Dermis blood vessel endothelial cell (primary cell): ENCODE measurements around the gene CDC37L1. TPM values are rescaled to one million over a fixed set of nuclear protein-coding genes. Genes with fewer than 3 reads are reported as not detected.
"Not testable (repeated sequence)": the region's sequence is repeated elsewhere in the genome, so short reads cannot be mapped to it uniquely, and the experiment has no call there.

Source experiments
- DNase-seq: peaks from one replicate; pipeline ENCODE4 v3.0.0; 2010
- total RNA-seq: library from RNA; depleted of rRNA; stranded (reverse); fragments of >200 nt; gene quantifications from 2 replicates; pipeline ENCODE4 v1.2.3, GENCODE V29; 2014

The CDC37L1 gene
- total RNA-seq, 1 donor from 2014 or later: 15.1 TPM

- DNase-seq: no peak
These were observed 36.8 kb downstream of the CDC37L1 start for GRCh38 chr9:4716163-4716562.

- no peak for DNase-seq
These were observed 38.4 kb downstream of the CDC37L1 start for GRCh38 chr9:4717815-4718214.

DNA sequence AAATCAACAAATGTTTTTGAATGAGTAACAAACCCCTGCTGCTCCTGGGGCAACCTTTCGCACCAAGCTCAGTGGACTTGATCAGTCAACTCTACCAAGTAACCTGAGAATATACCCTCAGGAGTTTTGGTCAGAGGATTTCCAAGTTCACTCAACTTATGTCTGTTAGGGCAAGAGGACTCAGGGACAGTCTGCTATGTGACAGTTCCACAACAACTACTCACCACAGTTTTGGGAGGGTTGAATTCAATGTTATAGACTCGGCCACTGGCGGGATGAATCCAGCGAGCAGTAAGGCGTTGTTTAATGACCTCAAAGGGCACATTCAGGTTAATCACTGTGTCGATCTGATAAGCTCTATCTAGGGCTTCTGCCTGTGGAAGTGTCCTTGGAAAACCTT lies 39.5 kb downstream of the CDC37L1 start:
- no peak for DNase-seq

DNA sequence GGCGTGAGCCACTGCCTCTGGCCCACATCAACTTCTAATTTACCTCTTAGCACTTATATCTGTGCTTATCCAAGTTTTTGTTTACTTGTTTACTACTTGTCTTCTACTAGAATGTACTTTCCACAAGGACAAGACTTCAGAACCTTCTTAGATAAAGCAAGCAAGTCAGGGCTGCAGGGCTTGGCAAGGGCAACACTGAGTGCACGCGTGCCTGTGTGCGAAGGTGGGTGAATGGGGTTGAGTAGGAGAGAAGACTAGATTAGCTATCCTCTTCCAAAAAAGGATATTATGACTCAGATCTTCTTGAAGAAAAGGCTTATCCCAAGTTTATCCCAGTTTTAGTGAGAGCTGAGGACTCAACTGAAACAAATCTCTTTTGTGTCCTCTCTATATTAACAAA lies 42.4 kb downstream of the CDC37L1 start:
- DNase-seq: no peak

DNA sequence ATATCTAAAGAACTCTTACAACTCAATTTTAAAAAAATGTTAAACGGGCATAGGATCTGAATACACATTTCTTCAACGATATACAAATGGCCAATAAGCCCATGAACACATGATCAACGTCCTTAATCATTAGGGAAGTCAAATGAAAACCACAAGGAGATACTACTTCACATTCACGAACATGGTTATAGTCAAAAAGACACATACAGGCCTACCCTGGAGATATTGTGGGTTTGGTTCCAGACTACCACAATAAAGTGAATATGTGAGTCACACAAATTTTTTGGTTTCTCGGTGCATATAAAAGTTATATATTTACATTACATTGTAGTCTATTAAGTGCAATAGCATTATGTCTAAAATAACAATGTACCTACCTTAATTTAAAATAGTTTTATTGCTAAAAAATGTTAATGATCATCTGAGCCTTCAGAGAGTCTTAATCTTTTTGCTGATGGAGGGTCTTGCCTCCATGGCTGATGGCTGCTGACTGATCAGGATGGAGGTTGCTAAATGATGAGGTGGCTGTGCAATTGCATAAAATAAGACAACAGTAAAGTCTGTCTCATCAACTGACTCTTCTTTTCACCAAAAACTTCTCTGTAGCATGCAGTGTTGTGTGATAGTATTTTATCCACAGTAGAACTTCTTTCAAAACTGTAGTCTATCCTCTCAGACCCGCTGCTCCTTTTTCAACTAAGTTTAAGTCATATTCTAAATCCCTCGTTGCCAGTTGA lies 46.5 kb downstream of the CDC37L1 start:
- DNase-seq: no peak

- no peak for DNase-seq
These were observed 48.2 kb downstream of the CDC37L1 start for GRCh38 chr9:4727593-4727992.

- no peak for DNase-seq
These were observed 53.5 kb downstream of the CDC37L1 start for GRCh38 chr9:4732890-4733289.

DNA sequence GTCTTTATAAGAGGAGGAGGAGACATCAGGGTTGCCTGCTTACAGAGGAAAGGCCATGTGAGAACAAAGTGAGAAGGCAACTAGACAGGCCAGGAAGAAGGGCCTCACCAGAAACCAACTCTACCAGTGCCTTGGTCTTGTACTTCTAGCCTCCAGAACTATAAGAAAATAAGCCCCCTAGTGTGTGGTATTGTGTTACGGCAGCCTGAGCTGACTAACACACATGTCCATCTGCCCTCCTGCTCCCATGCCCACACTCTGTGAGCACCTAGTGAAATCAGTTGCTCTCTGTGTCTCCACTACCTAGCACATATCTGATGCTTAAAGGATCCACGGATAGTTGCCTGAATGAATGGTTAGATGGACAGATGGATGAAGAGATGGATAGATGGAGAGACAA lies 54.8 kb downstream of the CDC37L1 start:
- DNase-seq: no peak

GRCh38 chr9:4738866-4739586 lies 59.7 kb downstream of the CDC37L1 start:
- no peak for DNase-seq

DNA sequence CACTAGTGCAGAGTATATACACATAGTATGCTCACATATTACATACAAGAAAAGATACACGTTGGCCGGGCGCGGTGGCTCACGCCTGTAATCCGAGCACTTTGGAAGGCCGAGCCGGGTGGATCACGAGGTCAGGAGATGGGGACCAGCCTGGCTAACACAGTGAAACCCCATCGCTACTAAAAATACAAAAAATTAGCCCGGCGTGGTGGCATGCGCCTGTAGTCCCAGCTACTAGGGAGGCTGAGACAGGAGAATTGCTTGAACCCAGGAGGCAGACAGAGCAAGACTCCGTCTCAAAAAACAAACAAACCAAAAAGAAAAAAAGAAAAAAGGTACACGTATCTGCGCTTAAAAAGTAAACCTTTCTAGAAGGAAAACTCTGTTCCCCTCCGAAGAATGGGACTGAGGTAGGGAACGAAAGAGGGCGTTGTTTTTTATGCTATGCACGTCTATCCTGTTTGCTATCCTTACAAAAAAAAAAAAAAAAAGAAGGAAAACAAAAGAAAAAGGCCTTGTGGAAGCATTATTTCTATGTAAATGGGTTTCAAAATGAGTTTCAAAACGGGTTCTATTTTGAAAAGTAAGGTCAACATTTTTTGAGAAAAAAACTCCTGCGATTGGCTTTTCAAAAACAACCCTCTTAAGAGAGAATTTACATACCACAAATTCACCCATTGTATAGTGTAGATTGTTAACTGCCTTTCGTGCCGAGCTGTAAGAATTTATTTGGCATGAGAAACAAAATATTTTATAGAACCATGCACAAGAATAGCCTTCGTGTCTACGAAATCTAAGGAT lies 60.4 kb downstream of the CDC37L1 start:
- peak; percentile 43 for DNase-seq

DNA sequence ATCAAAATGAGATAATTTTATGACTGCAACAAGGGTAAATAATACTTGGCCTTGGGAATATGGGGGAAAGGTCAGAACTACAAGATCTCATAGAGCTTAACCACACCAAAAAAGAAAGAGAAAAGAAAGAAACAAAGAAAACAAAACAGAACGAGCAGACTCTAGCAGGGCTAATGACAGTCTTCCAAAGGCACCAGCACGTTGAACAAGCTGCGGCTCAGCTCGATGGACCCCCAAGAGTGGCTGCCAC lies 60.9 kb downstream of the CDC37L1 start:
- DNase-seq: no peak

DNA sequence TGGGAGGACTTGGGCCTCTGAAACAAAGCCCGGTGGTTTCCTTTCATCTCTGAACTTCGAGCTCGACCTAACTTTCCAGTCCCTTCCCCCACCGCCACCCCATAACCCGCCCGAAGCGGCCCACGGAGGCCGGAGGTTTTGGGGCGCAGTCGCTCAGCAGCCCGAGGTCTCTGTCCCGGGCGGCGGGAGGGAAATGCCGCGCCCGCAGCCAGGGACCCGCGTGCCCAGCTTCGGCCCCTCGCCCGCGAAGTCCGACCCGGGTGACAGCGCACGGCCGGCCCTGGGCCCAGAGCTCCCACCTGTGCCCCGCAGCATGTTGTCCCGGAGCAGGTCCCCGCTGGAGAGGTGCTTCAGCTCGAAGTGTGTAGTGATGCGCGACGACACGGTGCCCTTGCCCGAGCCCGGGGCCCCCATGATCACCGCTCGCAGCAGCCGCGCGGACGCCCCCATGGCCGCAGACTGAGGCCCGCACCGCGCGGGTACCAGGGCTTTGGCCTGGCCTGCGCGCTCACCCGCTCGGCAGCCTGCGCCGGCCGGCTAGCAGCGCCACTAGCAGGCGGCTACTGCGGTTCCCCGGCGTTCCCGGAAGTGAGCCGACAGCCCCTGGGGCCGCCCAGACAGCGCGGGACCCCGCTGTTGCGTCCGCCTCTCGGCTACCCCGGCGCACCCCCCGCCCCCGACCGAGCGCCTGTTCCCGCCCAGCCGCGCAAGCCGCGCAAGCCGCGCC lies 61.4 kb downstream of the CDC37L1 start, which contains the start of gene AK3:
AK3 (minus strand) TSS at position 565 of the 727 bp plus-strand sequence; CDS start at position 450, 115 bp downstream.
- peak; percentile 87 for DNase-seq

GRCh38 chr9:4741365-4742089 lies 62.2 kb downstream of the CDC37L1 start:
- DNase-seq: peak; percentile 21

DNA sequence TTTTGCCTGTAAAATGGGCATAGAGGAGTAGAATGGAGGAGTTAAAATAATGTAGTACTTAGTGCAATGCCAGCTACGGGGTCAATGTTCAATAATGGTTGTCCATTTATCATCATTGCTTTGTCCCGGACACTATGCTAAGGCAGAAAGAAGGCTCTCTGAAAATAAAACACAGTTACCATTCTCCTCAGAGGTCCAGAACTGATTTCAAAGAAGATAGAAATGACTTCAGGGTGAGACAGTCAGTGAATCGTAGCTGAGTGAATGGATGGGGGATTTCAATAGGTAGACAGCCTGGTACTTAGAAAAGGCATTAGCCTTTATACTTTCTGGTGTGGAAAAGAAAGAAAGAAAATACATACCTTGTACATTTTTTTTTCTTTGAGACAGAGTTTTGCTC lies 62.9 kb downstream of the CDC37L1 start:
- DNase-seq: no peak

- no peak for DNase-seq
These were observed 63.9 kb downstream of the CDC37L1 start for GRCh38 chr9:4743131-4743875.

DNA sequence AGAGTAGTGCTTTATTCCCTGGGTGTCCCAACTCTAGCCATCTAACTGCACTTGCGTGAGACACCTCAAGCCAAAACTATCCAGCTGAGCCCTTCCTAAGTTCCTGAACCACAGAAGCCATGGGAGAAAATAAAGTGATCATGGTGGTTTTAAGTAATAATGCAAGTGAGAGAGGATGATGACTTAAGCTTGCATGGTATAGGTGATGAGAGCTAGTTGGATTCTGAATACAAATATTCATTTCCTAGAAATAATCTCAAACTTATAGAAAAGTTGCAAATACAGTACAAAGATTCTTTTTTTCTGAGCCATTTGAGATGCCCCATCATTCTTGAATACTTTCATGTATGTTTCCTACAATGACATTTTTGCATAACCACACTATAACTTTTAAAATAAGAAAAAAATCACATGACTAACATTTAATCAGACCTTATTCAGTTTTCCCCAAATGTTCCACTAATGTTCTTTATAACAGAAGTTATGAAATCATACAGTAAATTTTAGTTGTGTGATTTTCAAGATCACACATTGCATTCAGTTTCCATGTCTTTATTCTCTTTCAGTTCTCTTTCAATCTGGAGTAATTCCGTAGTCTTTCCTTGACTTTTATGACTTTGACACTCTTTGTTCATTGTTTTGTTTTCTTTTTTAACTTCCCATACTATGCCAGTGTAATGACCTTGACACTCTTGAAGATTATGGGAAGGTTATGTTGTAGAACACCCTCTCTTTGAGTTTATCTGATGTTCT lies 67.1 kb downstream of the CDC37L1 start:
- DNase-seq: no peak

- DNase-seq: no peak
These were observed 69.2 kb downstream of the CDC37L1 start for GRCh38 chr9:4748612-4749011.

DNA sequence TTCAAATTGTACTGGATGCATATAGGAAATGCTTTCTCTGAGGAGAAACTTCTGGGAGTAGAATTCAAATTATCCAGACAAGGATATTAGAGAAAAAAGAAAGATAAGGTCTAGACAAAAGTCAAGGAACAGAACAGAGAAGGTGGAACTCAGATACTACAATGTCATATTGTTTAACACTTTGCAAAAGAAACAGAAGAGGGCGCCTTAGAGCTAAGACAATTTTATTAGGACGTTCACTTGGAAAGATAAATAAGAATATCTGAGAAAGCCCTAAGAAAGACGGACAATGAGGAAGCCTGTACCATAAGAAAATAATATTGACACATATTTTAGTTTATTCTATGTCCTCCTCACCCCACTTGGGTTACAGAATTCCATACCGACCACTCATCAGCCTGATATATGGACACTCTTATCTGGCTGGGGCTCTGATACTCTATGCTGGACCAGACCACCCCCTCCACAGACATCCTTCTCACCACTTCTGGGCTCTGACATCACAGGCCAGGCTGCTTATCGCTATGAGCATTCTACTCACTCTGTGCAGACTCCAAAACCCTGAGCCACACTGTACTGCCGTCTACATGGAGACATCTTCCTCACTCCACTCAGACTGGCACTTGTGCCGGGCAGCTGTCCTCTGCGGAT lies 70.8 kb downstream of the CDC37L1 start:
- DNase-seq: peak; percentile 66

GRCh38 chr9:4754530-4754929 lies 75.2 kb downstream of the CDC37L1 start:
- DNase-seq: not testable (repeated sequence)

GRCh38 chr9:4755026-4755609 lies 75.7 kb downstream of the CDC37L1 start:
- no peak for DNase-seq
